HG03066 (cell line): Measurements from ENCODE around the gene TTLL12.

Experiments used
- ATAC-seq: cut with Tn5 transposase; IDR thresholded peaks from one replicate; pipeline ENCODE4 v1.9.1; 2021; ENCODE audit warnings: low read depth; ENCODE audit not compliant: unreplicated experiment

Gene TTLL12

DNA sequence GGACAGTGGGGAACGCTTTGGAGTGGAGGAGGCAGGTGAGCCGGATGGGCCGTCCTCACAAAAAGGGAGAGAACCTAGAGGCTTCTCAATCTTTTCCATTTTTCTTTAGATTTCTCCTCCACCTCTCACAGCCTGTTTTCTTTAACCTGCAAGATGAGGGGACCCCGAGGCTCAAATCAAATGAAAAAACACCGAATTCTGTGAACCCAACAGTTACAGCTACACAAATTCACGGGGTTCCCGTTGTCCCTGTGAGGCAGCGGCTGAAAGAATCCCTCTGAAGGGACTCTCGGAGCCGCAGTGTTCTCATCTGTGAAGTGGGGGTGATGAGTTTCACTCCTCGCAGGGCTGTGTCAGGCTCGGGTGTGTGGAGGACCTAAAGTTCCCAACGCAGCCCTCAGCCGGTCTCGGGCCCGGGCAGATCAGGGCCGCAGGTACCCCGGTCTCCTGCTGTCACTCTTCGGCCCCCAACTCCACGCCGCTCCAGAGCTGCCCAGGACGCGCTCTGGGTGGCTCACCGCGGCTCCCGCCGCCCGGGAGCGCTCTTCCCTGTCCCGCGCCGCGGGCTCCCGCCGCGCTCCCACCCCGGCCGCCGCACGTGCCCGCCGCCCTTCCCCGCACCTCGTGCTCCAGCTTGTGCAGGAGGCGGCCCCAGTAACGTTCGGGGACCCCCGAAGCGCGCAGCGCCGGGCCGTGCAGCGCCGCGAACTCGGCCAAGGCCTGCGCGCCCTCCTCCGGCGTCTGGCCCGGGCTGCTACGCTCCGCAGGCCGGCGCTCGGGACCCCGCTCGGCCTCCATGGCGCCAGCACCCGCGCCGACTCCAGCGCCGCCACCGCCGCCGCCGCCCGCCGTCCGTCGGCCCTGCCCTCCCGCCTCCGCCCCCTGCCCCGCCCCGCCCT is at the start of gene TTLL12:
Gene TTLL12 (minus strand): TSS at position 863 of the 899 bp plus-strand sequence. CDS start 65 bp downstream, at position 798.
- no peak for ATAC-seq

- no peak for ATAC-seq
Observed at GRCh38 chr22:43235445-43236409, 48.8 kb upstream of the TTLL12 start.

GRCh38 chr22:43234264-43234988 is 47.5 kb upstream of the TTLL12 start:
- ATAC-seq = no peak

DNA sequence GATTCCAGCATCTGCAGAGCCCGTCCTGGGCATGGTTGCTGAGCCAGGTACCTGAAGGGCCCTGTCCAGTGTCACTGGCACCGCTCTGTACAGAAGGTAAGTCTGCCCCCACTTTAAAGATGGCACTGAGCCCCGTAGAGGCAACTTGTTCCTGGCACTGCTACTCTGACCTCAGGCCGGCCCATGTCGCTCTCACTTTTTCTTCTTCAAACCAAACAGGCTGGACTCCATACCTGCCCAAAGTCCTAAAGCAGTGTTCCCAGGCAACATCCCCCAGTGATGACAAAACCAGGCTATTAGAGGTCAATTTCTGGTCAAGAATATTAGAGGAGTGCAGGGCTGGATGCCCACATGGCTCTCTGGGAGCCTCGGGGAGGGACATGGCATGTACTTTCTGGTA is 46.6 kb upstream of the TTLL12 start:
- no peak for ATAC-seq

GRCh38 chr22:43232445-43232844 is 45.5 kb upstream of the TTLL12 start:
- no peak for ATAC-seq

- no peak for ATAC-seq
Observed at GRCh38 chr22:43231724-43232034, 44.7 kb upstream of the TTLL12 start.

GRCh38 chr22:43230971-43231723 is 44.2 kb upstream of the TTLL12 start:
- ATAC-seq = no peak

GRCh38 chr22:43230571-43230970 is 43.6 kb upstream of the TTLL12 start:
- ATAC-seq = no peak

GRCh38 chr22:43228863-43229262 is 41.9 kb upstream of the TTLL12 start:
- no peak for ATAC-seq

DNA sequence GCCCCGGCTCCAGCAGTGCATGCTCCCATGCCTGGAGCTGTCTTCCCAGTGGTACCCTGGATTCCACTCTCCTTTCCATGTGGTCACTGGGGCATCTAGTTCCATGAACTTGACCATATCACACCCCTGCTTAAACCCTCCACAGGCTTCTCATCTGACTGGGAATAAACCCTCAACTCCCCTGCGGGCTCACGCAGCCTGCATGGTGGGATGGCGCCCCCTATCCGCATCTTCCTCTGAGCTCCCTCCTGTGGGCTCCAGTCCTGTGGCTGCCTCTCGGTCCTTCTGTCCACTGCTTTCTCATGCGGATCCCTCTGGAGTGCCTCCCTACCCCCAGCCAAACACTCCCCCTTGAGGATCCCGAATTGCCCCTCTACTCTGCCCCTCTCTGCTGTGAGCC is 41.4 kb upstream of the TTLL12 start:
- ATAC-seq = no peak

GRCh38 chr22:43227239-43227630 is 40.3 kb upstream of the TTLL12 start:
- ATAC-seq = no peak

DNA sequence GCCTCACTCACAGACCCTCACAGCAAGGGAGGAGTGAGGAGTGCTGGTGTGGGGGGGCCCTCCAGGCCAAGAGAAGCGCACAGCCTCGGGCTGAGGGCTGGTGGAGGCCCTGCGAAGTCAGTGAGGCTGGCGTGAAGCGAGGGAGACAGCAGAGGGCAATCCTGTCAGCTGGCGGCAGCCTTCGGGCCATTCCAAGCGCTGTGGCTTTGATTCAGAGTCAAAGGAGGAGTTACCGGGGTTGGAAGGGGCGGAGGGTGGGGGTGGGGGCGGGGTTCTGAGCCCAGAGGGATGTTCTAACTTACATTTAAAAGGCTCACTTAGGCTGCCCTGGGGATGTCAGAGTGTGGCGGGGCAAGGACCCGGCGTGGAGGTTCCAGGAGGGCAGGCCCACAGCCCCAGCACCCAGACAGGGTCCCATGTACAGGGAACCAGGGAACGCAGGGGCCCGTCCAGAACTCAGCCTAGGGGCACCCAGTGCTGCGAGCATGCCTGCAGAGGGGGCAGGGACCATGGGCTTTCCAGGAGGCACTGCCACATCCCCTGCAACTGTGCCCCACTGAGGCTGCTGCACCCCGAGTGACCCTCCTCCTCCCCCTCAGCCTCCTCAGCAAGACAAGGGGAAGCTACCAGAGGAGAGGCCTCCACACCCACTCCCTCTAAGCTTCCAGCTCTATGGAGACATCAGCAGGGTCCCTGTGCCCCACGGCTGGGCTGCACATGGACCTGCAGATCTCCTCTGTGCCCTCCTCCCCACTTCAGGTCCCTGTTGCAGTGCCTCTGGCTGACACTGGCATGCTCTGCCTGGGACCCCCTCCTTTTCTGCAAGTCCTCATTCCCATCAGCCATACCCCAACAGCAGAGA is 39.7 kb upstream of the TTLL12 start:
- ATAC-seq = no peak

- no peak for ATAC-seq
Observed at GRCh38 chr22:43225609-43226008, 38.7 kb upstream of the TTLL12 start.

DNA sequence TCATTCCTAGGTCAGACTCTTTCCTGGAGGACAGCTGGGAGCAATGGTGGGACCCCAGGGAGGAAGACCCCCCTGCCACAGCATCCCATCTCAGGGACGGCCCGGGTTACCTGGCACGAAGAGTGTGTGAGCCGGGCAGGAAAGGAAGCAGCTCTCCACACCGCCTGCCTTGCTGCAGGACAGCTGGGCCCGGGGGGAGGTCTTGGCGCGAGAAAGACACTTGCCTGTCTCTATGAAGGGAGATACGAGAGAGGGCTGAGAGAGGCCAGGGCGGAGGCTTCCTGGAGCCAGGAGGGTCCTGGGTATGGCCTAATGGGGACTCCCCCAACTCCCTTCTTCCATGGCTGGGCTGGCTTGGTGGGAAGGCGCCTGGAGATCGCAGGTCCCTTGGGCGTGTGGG is 36.1 kb upstream of the TTLL12 start:
- no peak for ATAC-seq

GRCh38 chr22:43222262-43222661 is 35.3 kb upstream of the TTLL12 start:
- no peak for ATAC-seq

DNA sequence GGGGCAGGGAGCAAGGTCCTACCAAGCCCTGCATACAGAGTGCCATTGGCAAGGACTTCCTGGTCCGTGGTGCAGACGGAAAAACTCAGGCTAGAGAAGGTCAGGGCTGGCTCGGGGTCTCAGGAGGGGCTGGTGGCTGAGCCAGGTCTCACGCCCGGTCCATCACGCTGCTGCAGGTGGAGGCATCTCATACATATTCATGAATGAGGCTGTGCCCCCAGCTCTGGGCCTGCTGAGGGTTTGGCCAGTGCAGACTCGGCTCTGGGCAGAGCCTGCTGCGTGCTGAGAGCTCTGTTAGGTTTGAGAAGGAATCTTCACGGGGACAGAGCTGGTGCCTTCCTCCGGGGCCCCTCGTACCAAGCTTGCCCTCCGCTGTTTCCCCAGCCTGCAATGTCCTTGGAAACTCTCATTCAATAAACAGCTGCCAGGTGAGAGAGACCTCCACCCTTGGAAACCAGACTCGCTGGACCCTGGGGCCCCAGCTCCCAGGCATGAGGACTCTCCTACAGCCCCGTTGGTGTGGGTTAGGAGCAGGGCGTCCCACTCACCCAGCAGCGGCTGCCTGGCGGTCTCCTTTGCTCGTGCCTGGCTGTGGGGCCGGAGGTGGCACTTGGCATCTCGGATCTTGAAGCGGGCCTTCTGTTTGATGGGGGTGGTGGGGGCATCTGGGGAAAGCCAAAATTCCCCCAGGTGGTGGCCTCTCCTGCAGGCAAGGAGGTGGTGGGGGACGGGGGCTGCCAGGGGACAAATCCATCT is 33.9 kb upstream of the TTLL12 start:
- no peak for ATAC-seq

DNA sequence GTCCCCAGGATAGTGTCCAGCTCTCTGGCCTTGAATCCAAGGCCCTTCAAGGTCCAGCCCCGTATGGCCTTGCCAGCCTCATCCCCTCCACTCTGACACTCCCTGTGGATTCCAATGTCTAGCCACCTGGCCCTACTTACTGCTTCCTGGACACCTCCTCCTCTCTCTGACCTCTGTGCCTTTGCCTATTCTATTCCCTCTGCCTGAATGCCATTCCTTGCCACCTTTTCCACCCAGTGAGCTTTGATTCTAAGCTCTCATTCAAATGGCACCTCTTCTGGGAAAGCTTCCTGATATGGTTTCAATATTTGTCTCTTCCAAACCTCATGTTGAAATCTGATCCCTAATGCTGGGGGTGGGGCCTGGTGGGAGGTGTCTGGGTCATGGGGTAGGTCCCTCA is 31.9 kb upstream of the TTLL12 start:
- ATAC-seq = no peak

GRCh38 chr22:43217285-43218030 is 30.5 kb upstream of the TTLL12 start:
- no peak for ATAC-seq
